Activated T-helper 1 cell treated with Interleukin-2 at 50 U/mL for 16 hours (primary cell): Measurements from ENCODE around the gene HIVEP3.

Source experiments
- DNase-seq: peaks from one replicate; pipeline ENCODE4 v3.0.0-alpha.2; 2020; ENCODE audit warnings: low read depth

The HIVEP3 gene

DNA sequence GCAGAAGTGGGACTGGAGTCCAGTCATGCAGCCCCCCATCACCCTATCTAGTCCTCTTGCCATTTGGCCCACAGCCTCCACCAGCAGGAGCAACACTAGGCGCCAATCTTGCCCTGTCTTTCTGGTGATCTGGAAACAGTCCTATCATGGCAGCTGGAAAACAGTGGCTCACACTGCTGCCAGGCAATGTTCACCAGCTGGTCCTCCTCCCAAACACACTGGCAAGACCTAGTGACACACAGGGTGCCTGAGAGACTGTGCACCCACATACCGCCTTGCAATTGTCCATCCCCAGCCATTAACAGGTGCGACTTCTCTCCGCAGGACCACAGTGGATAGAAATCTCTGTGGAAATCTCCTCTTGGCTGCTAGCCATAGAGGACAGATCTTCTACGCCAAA is 105.5 kb downstream of the HIVEP3 start:
- DNase-seq: no peak

DNA sequence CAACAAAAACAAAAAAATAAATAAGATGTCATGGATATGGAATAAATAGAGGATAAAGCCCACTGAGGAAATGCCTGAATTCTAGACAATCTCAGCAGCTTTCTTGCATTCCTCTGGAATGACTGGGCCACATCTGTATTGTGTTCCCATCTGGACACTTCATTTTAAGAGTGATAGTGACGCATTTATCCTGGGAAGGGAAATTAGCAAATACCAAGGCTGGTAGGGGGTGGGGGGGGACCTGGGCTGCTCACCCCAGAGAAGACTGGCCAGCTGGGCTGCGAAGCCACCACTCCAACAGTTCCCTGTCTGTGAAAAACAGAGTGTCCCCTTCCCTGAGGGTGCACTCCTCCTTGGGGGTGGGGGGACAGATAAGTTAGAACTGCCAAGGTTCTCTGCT is 106.3 kb downstream of the HIVEP3 start:
- no peak for DNase-seq

DNA sequence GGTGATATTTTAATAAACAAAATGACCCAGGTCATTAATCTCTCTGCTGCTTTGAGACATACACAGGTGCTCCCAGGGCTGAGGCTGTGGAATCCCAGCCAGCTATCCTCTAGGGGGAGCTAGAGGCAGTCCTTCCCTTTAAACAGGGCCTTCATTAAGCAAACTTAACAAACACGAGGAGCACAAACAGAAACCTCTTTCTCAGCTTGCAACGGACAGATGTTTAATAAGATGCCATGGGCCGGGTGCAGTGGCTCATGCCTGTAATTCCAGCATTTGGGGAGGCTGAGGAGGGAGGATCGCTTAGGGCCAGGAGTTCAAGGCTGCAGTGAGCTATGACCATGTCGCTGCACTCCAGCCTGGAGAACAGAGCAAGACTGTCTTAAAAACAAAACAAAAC is 106.7 kb downstream of the HIVEP3 start:
- DNase-seq: no peak

DNA sequence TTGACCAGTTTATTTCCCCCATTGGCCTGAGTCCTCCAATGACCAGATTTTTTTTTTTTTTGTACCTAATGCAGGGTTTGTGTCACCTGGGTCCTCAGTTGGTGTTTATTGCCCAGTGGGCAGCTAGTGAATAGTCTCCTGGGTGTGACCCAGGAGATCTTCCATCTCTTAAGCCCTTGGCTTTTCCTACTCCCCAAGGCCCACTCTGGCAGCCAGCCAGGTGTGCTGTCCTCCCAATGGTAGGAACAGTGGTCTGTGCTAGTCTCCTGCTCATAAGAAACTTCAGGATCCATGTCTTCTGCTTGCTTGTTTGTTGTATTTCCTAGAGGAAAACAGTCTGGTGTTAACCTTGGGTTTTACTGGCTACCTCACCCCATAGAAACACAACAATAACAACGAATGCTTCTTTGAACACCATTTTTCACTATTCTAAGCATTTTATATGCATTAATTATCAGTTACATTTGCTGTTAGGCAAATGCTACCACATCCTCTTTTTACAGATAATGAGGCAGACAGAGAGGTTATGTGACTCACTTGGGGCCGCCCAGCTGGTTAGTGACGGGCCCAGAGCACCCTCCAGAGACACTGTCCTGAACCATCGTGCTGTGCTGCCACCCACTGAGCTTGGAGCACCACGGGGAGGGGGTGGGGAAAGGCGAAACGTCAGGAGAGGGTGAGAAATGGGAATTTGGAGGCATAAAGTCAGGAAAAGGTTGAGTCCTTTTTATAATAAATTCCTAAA is 107.5 kb downstream of the HIVEP3 start:
- no peak for DNase-seq

DNA sequence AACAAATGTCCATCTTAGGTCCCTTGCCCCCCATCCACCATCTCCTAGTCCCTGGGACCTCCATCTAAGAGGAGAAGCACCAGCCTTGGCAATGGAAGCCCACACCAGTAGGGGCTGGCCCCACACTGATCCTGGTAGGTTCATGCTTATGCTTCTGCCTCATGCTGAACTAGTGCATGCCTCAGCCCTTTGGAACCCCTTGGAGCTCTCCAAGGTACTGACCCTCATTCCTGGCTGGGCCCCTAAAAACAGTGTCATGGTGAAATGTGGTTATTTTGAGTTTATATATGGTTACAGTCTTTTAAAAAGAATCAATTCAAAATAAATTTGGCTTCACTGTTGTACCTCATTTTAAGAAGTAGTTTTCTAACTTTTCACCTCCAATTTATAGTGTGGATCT is 108.3 kb downstream of the HIVEP3 start:
- DNase-seq: no peak

DNA sequence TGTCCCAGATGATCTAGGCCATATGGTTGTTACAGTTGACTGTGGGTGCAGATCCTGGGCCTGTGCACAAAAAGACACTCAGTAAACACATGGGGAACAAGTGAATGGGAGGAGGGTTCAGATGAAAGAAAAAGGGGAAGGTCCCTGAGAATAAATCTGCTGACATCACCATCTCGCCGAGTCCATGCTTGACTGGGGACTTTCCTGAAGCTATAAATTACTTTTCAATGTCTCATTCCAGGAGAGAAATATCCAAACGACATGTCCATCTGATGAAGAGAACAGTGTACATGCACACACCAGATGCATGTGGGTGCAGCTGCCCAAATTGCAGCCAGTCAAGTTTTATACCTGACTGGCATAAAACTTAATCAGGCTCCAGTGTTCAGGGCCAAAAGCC is 109.0 kb downstream of the HIVEP3 start:
- DNase-seq: no peak

DNA sequence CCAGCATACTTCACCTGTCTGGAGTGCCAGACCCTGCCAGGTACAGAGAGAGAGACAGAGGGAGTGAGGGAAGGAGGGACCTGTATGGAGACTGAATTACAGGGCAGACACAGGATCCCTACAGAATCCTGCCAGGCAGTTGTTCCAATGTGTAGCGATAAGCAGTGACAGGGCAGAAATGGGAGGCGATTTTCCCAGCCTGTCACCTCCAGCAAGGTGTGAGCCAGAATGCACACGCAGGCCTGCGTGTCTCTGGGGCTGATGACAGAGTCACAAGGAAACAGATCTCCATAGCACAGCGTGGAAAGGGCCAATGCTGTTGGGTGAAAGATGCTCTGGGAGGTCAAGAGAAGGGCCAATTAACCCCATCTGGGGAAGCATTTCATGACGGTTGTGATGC is 111.3 kb downstream of the HIVEP3 start:
- DNase-seq: no peak

DNA sequence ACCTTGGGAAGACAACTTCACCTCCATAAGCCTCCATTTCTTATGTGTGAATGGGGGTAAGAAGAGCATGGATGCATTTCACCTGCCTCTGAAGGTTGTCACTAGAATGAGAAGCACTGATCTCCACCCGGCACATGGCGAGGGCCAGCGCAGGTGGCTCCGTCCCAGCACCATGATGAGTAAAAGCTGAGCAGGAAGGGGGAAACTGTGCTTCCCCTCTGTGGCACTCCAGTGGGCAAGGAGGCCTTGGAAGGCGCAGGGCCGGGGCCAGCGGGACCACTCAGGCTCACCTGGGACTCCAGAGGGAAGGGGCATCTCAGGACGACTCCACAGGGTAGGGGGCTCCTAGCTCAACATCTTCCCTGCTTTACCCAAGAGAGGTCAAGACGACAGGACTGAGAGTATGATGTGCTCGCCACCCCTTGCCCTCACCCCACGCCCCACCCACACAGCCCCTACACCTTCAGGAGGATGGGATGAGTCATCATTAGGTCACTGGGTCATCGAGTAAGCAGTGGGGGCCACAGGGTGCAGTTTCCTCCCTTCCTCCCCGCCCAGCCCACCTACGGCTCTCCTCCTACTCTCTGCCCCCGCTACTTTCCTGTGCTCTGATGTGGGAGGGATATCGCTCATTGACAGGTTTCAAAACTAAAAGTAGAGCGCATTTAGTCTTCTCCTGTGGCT is 112.1 kb downstream of the HIVEP3 start:
- no peak for DNase-seq

DNA sequence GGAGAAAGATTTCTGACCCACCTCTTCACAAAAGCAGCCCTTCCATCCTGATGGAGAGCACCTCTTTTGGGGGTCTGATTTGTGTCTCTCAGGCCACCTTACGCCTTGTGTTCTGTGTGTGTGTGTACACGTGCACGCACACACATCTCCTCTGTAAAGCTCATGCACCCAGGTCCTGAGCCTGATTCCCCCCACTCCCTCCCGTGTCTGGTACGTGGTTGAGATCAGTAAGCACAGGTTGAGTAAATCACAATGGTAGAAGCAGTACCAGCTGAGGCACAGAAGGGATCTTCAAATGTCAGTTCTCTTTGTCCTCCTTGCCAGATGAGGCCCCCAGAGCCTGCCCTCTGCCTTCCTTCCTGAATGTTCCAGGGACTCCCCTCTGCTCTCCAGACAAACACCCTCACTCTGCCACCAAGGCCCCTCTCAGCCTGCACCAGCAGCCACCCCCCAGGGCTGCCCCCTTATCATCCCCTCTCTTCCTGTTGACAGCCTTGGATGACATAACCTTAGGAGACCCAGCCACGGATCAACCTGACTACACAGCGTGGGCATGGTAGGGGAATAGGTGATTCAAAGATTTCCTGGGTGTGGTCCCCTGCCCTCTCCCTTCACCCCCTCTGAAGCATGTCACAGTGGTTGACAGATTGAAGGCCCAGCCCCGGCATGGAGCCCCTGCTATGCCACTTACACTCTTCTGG is 112.8 kb downstream of the HIVEP3 start:
- DNase-seq: no peak

DNA sequence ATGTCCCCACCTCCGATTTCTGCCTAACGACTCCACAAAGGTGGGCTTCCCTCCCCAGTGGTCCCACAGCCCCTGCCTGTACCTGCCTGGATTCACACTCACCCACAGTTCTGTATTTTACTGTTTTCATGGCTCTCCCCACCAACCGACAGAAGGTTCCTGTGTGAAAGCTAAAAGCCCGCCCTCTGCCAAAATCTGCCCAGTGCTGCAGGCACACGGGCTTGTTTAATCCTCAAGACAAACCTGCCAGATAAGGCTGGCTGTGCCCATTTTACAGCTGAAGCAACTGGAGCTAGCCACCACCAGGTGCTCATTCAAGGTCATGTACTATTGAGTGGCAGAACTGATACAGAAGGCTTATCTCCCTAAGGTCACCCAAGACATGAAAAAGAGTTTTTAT is 114.5 kb downstream of the HIVEP3 start:
- no peak for DNase-seq

DNA sequence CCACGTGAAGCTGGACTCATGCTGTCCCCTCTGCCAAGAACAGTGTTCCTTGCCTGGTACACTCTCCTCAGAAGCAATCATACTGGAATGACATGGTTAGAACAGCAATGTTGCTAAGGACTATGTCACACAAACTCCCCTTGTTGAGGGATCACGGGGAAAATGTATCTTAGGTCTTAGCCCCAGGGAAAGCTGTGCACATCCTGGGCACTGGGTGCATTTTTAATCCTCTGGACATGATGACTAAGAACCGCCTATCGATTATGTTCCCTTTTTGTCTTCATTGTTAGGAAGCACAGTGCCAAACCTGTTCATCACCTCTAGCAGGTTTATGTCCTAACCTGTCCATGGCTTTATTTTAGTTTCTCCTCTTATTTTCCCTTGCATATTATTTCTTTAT is 115.1 kb downstream of the HIVEP3 start:
- no peak for DNase-seq

DNA sequence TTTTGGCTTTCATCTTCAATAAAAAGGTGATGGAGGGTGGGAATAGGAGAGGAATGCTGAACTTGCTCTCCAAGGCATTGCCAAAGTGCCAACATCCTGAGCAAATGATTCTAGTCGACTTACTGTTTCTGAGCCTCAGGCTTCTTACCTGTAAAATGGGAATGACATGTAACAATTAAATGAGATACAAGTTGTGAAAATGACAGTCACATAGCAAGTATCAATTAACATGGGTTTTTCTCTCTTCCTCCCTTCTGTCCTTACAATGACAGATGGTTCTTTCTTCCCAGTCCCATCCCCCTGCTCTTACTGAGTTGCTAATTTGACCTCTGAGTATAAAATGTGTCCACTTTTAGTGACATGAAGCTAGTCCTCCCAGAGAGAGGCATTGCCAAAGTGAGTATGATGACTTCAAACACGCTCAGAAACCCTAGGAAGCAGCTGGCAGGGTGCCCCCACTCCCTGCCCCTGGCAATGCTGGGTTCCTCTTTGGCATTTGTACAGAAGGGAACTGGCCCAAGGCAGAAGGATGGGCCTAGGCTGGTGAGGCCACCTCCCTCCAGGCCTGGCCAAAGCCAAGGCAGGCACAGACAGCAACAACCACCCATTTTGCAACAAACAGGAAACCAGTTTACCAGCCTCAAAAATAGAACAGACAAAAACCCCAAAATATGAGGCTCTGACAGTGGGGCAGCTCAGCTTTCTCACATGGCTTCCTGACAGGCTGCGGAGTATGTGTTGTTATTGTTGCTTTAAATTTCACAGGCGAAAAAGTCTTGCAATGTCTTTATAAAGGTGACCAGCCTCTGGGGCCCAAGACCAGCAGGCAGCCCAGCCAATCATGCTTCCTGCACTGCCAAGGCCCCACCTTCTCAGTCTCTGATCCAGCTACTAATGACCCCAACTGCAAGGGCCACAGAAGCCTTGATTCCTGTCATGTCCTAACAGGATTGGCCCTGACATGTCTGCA is 115.9 kb downstream of the HIVEP3 start:
- no peak for DNase-seq

DNA sequence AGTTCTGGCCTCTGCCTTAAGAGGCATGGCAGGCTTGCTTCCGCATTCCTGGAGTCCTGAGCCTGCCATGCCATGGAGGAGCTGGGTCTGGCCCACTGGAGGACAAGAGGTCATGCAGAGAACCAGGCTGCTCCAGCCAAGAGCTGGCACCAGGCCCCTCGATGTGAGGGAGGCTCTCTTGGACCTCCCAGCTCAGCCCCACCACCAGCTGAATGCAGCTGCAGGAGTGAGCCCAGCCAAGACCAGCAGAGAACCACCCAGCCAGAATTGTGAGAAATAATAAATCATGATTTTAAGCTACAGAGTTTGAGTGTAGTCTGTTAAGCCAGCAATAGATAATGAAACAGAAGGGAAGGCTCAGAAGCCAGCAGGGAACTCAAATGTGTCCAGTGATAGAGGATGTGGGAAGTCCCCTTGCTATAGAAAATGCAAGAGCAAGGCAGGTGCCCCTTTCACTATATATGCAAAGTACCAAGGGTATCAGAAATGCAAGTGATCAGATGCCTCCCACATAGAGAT is 118.4 kb downstream of the HIVEP3 start:
- DNase-seq: no peak

DNA sequence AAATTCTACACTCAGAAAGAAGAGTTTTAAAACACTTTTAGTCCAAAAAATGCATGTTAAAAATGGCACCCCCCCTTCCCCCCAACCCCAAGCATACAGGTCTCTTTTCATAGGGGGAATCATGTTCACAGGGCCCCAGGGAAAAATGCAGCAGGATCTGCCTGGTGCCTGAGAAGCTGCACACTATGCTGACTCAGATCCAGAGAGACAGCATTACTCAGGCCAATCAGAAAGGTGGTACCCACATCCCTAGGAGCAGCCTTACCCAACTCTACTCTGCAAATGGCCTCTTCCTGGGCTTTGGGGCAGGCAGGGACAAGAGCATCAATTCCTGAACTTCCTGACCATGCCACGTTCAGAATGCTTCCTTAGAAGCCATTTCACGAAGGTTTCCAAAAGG is 119.0 kb downstream of the HIVEP3 start:
- DNase-seq: no peak

DNA sequence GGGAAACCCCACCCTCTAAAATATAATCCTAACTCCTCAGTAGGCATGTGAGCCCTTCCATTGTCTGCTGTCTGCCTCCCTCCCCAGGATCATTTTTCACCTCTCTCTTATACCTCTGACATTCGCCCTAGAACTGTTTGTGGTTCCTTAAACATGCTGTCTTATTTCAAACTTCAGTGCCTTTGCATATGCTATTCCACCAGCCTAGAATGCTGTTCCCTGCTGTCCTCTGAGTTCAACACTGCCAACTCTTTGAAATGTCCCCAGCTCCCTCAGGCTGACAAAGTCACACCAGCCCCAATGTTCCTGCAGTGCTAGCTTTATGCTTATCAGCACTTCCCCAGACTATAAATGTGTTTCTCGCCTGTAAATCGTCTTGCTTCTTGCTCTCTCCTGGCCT is 119.5 kb downstream of the HIVEP3 start:
- DNase-seq: no peak

DNA sequence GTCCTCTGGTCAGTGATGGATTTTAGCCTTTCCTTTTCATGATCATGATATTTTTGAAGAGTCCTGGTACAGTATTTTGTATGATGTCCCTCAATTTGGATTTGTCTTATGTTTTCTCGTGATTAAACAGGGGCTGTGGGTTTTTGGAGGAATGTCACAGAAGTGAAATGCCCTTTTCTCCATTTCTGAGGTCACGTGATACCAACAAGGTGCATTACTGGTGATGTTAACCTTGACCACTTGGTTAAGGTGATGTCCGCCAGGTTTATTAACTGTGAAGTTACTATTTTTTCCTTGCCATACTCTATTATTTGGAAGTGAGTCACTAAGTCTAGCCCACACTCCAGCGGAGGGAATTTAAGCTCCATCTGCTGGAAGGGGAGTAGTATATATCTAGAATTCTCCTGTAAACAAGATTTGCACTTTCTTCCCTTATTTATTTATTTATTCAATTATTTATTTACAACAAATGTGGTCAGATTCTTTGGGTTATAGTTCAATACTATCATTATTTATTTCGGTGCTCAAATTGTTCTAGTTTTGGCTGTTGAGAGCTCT is 123.4 kb downstream of the HIVEP3 start:
- DNase-seq: no peak

DNA sequence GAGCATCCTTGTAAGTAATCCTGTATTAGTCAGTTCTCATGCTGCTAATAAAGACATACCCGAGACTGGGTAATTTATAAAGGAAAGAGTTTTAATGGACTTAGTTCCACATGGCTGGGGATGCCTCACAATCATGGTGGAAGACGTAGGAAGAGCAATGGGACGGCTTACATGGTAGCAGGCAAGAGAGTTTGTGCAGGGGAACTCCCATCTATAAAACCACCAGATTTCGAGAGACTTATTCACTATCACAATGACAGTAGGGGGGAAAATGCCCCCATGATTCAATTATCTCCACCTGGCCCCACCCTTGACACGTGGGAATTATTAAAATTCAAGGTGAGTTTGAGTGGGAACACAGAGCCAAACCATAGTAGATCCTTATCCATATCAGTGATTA is 124.7 kb downstream of the HIVEP3 start:
- DNase-seq: no peak

DNA sequence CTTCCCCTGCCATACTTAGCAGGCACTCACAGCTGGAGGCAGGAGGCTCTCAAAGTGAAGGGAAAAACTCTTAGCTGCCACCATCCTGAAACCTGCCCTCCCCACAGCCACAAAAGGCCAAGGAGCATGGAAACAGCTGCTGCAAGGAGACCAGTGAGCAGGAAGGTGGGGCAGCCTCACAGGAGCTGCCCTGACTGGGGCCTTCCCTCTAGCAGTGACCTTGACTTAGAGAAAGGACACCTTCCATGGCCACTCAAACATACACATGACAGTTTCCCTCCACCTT is 126.3 kb downstream of the HIVEP3 start:
- no peak for DNase-seq

DNA sequence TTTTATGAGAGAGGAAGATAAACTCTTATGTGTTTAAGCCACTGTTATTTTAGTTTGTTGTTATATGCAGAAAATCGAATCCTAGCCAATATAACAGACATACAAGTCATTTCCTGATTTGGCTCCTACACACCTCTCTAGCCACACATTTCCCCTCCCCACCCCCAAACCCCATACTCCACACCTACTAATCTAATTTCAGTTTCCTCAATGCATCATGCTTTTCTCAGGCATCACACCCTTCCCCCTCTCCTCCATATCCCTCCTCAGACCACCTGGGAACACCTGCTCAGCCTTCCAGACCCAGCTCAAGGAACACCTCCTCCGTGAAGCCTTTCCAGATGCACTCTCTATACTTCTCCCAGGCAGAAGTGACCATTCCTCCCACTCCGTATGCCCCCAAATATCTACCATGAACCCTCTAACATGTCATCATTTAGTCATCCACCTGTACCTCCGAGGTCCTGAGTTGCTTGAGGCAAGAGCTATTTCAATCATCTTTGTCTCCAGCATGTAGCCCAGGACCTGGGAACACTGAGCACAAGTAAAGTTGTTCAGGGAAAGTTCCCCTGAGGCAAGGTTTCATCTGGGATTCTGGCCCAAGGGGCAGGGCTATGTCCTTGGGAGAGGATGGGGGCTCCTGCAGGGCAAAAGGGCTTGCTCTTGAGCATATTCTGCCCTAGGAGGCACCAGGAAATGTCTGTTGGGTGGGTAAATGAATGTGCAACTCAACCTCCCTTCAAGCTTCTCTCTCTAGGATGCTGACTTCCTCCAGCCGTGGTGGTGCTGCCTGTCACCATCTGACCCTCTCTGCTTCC is 126.8 kb downstream of the HIVEP3 start:
- no peak for DNase-seq

DNA sequence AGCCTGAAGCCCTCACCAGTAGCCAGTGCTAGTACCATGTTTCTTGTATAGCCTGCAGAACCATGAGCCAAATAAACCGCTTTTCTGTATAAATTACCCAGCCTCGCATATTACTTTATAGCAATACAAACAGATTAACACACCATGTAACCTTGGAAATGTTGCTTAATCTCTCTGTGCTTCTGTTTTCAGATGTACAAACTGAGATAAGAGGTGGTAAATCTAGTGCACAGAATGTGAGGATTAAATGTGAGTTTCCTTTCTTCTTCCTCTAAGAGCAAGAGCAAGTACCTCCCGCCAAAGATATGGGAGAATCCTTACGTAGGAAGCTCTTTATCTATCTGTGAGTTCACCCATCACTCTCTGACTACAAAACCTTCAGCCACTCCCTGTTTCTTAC is 128.4 kb downstream of the HIVEP3 start:
- no peak for DNase-seq
